Stimulated activated CD4-positive, alpha-beta T cell treated with anti-CD3 and anti-CD28 coated beads, Interleukin-4, amount 100 ng/mL, for 1 hour (primary cell): ENCODE measurements around the gene MYPOP.
"Not testable (repeated sequence)": the region's sequence is repeated elsewhere in the genome, so short reads cannot be mapped to it uniquely, and the experiment has no call there.

Experiments
- DNase-seq: peaks from one replicate; pipeline ENCODE4 v3.0.0-alpha.2; 2020

MYPOP gene

DNA sequence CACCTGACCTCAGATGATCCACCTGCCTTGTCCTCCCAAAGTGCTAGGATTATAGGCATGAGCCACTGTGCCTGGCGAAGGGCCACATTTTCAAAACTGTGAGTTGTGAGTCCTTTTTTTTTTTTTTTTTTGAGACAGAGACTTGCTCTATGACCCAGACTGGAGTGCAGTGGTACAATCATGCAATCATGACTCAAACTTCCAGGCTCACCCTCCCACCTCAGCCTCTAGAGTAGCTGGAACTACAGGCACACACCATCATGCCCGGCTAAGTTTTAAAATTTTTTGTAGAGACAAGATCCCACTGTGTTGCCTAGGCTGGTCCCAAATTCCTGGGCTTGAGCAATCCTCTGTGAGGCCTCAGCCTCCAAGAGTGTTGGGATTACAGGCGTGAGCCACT is 3.8 kb upstream of the MYPOP start:
- no peak for DNase-seq

DNA sequence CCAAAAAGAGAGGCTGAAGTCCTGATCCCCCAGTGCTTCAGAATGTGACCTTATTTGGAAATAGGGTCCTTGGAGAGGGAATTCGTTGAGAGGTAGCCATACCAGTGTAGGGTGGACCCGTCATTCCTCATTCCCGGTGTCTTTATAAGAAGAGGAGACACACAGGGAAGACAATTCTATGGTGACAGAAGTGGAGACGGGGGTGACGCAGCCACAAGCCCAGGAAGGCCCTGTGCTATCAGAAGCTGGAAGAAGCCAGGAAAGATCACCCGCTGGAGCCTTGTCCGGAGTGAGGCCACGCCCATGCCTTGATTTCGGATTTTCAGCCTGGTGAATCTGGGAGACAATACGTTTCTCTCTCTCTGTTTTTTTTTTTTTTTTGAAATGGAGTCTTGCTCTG is 2.6 kb upstream of the MYPOP start:
- DNase-seq, result no peak

DNA sequence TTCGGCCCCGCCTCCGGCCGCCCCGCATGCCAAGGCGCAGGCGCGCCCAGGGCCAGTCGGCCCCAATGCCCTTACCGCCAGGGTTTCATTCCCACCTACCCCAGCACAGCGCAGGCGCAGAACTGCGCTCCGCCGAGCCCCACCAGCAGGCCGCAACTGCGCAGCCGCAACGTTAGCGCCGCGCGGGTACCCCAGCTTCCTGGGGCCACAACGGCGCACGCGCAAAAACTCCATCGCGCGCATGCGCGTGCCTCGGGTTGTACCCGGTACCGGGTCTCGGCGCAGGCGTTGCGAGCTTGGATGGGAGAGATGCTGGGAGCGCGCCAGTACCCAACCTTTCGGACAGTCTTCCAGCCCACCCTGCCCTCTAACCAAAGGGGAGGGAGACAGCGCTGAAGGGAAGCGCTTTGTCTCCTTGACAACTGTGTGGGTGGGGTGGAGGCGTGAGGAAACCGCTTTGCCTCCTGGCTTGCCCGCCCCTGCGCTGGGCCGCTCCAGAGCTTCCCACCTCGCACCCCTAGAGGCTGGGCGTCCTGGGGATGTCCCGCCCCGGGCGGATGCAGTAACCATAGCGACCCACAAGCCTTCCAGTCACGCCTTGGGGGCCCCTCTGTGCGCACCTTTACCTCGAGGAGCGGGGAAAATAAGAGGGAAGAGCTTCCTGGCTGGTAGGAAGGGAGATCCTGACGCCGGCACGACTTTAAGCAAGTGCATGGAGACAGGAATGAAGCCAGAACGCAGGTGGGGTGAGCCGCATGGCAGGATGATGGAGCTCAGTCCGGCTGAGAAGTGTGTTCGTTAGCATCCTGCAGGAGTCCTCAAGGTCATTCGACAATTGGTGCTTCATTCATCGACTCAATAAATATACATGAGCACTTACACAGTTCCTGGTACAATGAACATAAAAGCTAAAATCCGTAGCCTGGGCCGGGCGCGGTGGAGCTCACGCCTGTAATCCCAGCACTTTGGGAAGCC is 525 bp upstream of the MYPOP start:
- DNase-seq, result peak; percentile 100

DNA sequence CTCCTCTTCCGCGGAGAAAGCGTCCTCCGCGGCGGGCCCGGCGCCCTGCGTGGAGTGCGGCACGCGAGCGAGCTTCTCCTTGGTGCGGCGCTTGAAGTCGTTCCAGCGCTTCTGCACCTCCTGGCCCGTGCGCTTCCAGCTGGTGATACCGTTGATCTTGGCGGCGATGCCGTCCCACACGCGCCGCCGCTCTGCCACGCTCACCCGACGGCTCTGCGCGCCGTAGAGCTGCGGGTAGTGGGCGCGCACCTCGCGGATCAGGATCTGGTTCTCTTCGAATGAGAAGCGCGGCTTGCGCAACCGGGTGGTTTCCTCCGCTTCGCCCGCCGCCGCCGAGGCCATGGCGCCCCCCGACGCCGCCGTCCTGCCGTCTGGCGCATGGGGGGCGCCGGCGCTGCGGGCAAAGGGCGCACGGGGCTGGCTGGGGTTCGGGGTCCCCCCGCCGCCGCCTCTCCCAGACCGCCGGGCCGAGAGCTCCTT is 941 bp downstream of the MYPOP start:
- peak; percentile 44 for DNase-seq

DNA sequence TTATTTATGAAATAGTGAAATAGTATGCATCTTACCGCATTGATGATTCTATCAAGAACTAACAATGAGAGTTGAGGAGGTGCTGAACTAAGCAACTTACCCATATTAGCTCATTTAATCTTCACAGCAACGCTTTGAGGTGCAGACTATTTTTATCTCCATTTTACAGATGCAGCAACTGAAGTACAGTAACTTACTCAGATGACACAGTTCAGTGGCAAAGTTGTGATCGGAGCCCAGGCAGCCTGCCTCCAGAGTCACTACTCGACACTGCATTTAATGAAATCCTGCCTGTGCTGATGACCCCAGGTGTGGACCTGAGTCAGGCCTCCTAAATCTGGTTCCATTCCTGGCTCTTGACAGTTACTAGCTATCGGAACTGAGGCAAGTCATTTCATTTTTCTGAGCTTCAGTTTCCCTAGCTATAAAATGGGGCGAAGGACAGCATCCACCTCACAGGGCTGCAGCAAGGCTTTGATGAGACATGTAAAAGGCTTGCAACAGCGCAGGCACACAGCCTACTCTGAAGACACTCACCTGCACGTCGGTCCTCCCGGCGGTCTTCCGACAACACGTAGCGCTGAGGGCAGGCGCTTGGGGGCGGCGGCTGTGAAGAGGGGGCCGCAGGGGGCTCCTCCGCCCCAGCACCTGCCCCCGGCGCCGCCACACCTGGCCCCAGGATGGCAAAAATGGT is 1.5 kb downstream of the MYPOP start:
- DNase-seq, result no peak

DNA sequence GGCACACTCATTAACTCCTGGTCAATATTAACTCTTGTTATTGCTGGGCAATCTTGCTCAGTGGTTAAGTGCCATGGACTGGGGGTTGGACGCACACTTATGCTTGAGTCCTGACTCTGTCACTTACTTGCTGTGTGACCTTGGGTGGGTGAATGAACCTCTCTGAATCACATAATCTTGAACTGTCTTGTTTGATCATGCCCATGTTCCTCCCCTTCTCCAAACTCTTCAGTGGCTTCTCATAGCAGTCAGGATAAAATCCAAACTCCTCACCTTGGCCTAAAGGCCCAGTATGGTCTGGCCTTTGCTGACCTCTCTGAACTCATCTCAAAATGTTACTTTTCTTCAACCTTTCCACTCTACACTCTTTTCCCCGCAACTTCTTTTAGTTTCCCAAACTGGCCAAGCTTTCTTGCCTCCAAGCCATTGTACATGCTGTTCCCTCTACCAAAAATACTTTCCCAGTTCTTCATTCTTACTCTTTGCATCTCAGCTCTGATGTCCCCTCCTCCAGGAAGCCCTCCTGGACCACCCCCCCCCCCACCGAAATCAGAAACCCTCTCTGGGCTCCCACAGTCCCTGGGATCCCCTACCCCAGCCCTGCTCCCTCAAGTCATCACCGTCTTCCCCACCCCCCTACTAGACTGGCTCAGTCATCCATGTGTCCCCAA is 2.4 kb downstream of the MYPOP start:
- DNase-seq, result no peak

DNA sequence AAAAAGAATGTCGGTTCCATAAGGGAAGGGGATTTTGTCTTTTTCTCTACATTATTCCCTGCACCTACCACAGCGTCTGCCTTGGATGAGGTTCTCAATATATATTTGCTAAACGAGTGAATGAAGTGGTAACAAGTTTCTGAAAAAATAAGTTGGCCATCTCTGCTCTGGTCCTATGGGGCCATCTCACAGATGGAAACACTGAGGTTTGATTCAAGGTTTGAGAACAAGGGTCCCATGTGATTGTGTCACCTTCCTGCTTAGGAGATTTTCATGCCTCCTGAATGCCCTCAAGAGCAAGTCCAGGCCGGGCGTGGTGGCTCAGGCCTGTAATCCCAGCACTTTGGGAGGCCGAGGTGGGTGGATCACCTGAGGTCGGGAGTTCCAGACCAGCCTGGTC is 3.2 kb downstream of the MYPOP start:
- DNase-seq, result no peak

DNA sequence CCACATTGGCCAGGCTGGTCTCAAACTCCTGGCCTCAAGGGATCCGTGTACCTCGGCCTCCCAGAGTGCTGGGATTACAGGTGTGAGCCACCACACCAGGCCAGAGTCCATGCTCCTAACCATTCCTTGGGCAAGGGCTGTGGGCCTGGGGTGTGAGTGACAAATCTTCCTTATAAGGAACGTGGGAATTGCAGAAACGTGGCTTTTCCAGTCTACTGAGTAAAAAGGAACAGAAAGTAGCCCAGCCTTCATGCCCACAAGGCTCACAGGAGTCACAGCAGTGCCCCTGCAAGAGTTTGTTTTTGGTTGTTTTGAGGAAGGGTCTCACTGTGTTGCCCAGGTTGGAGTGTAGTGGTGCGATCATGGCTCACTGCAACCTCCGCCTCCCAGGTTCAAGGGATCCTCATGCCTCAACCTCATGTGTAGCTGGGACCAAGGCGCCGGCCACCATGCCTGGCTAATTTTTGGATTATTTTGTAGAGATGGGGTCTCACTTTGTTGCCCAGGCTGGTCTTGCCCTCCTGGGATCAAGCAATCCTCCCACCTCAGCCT is 5.1 kb downstream of the MYPOP start:
- DNase-seq, result no peak

DNA sequence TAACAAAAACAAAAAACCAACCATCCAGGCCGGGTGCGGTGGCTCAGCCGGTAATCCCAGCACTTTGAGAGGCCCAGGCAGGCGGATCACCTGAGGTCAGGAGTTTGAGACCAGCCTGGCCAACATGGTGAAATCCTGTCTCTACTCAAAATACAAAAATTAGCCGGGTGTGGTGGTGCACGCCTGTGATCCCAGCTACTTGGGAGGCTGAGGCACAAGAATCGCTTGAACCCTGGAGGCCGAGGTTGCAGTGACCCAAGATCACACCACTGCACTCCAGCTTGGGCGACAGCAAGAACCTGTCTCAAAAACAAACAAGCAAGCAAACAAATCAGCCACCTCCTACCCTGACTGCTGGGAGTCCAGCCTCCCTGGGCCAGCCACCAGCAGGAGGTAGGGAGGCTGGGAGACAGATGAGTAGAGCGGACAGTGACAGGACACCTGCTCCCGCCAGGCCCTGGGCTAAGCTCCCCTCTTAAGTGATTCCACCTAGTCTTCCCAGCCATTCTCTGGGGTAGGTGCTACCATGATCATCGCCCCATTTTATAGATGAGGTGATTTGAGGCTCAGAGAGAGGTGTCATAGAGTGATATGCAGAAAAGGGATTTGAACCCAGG is 6.3 kb downstream of the MYPOP start:
- DNase-seq, result not testable (repeated sequence)

DNA sequence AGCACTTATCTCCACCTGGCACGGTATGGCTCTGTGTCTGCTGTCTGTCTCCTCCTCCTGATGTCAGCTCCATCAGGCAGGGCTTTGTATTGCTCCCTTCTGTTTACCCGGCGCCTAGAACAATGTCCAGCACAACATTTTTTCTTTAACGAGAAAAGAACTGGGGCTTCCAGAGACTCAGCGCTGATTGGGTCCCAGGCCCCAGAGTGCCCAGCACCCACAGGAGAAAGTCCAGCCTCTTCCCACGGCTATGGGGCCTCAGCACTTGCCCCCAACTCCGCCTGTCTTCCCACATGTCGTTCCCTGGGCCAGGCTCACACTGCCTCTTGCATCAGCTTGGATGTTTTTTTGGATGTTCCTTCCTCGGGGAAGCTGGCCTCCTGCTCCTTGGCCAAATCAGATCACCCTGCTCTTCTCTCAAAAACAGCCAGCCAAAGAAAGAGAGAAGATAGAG is 6.9 kb downstream of the MYPOP start:
- no peak for DNase-seq

DNA sequence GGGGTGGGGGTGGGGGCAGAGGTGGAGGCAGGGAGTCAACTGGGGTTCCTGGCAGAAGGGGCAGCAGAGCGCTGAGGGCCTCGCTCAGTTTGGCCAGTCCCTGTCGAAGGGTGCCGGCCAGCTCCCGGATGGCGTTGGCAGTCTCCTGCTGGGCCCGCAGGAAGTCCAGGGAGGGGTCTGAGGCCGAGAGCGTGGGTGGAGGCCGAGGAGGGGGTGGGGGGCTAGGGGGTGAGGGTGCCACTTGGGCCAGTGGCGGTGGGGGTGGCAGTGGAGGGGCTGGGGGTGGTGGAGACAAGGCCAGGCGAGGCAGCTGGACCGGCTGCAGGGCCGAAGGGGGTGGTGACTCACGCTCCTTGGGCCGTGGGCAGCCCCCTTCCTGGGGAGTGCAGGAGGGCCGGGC is 11.5 kb downstream of the MYPOP start:
- no peak for DNase-seq

DNA sequence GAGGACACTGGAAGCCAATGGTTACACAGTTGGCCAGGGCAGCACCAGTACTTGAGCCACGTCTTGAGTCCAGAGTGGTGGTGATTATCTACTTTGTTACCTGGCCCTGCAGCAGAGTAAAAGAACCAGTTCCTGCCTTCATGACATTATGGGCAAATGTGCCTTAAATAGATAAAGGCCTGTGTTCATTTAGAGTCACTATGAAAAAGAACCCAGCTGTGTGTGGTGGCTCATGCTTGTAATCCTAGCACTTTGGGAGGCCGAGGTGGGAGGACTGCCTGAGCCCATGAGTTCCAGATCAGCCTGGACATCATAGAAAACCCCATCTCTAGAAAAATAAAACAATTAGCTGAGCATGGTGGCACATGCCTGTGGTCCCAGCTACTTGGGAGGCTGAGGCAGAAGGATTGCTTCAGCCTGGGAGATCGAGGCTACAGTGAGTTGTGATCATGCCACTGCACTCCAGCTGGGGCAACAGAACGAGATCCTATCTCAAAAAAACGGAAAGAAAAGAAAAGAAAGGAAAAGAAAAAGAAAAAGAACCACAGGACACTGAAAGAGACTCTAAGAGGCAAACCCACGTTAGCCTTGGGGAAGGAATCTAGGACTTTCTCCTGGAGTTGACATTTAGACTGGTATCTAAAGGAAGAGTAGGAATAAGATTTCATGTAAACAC is 13.1 kb downstream of the MYPOP start:
- no peak for DNase-seq

DNA sequence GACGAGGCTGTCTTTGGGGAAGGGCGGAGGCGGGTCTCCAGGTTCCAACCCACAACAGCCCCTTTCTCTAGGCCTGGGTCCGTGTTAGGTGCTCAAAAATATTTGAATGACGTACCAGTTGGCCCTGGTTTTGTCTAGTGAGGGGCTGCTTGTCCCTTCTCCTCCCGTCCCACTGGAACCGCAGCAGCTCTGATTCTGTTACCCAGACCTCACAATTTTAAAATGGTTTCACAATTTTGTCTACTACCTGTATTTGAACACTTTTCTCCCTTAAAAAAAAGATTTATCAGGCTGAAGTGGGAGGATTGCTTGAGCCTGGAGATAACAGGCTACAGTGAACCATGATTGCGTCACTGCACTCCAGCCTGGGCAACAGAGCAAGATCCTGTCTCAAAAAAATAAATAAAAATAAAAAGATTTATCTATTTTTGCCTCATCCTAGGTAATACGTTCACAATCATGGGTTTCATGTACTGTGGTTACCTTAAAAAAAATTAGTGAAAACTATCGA is 15.2 kb downstream of the MYPOP start:
- DNase-seq, result no peak

DNA sequence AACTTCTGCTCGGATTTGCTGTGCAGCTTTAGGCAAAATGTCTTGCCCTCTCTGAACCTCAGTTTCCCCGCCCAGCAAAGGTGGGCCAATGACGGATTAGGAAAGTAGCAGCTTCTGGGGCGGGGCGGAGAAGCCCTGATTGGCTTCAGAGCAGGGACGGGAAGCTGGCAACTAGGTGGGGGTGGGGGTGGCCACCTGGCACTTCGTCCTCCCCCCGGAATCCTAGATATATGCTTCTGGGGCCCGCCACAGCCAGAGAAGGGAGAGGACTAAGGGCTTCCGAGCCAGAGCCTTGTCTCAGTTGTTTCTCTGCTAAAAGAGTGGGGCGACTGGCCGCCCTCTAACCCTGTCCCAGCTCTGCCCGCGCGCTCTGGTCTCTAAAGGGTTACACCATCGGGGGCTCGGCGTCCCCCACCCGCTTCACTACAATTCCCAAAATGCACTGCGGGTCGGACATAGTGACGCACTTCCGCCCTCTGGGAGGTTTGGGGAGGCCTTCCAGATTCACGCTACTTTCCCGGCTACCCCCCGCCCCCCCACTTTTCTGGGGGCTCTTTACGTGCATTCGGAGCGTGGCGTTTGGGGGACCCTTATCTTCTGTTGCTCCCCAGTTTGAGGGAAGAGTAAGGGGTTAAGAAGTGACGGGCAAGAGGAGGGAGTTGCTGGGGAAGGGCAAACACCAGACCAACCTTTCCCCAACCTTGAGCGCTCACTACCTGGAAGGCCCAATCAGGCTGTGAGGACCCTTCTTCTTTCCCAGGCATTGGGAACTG is 15.8 kb downstream of the MYPOP start:
- DNase-seq, result peak; percentile 85

DNA sequence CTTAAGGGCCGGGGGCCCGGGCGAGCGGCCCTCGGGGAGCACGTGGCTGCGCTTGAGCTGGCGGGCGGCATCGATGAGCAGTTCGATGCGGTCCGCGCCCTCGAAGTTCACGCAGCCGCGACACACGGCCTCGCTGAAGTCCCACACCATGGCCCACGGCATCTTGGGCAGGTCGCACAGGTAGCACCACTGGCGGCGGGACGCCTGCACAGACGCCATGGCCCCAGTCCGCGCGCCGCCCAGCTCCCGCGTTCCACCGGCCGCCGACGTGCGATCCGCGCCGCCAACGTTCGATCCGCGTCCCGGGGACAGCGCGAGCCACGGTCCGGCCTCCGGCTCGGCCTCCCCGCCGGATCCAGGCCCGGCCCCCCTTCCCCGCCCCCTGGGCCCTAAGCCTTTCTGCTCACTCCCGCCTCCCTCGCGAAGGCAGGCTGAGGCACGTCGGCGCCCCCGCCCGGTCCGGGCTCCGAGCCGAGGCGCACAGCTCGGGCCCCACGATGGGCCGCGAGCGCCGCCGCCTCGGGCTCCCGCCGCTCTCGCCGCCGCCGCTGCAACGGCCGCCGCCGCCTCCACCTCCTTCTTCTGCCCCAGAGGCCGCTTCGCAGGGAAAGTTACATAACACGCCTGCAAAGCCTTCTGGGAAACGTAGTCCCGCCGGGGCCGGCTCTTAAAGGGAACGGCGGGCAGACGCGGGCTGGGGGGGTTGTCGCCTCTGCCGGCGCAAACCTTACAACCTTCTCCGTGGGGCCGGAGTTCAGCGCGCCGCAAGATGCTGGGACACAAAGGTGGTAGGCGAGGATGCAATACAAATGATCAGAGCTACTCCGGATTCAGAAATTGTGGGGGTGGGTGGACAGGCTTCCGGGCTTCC is 16.6 kb downstream of the MYPOP start, which contains the start of gene IRF2BP1:
Gene IRF2BP1, minus strand, starts transcription at position 586 of the 871 bp plus-strand sequence. Its CDS starts 367 bp downstream, at position 219.
- DNase-seq, result peak; percentile 86

DNA sequence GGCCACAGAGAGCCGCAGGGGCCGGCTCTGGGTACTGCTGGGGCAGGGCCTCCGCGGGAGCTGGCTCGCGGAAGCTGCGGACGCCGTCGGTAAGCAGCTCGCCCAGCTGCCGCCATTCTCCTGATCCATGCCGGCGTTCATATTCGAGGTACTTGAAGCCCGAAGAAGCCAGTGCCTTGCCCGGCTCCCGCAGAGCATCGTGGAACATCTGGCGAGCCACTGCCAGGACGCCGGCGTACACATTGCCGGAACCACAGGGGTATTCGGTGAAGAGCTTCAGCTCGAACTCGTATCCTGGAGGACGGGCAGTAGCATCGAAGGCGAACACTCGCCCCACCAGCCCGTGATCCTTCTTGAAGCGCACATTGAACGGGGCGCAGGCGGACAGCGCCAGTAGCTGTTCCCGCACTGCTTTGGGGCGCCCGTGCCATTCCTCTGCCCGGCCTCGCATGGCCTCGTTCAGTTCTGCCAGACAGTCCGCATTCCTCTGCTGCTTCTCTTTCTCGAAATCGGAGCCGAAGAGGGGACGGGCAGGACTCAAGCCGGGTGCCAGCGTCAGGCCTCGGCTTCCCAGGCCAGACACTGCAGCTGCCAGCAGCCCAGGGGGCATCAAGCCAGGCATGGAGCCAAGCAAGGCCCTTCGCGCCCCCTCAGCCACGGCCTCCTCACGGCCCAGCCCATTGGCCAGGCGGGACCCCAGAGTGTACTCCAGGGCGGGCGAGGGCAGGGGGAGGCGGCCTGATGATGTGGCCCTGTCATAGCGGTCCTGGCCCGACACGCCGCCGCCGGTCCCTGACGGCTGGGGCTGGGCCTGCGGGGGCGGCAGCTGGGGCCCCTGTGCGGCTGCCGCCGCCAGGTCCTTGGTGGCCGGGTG is 17.5 kb downstream of the MYPOP start:
- DNase-seq, result peak; percentile 20

DNA sequence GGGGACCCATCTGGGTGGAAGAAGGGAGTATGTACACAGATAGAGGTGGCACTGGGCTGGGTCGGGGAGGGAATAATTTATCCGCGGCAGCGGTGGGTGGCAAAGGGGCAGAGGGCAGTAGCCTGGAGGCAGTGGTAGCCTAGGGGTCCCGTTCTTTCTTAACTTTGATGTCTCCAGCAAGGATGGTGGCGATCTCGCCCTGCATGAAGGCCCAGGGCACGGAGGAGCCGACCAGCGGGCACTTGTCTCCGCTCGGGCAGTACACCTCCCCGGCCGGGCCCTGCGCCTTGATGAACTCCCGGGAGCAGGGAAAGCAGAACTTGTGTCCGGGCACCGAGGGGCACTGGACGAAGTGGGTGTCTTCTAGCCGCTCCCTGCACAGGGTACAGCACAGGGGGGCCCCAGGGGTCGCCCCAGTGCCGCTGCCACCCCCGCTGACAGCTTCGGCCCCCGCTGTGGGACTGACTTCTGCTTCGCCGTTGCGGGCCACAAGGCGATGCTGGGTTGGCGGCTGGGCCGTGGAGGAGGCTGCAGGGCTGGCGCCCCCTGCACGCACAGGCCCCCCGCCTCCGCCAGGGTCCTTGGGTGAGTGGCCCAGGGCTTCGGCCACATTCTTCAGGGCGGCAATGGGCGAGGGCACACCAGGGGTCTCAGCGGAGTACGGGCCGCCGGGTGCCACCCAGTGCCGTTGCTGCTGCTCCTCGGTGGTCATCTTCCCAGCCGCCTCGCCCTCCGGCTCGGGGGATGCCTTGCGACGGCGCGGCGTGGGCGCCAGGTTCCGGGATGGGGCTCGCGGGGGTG is 18.3 kb downstream of the MYPOP start:
- DNase-seq, result no peak

DNA sequence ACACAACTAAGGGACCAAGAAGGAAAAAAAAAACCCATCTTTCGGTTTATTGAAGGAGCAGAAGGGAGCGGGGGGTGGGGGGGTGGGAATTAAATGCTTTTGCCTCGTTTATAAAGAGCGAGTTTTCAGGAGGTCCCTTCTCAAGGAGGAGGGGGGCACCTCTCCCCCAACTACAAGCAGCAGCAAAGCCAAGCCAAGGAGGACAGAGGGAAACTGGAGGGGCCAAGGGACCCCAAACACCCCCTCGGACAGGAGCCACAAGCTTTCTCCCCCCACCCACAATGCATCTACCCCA is 18.9 kb downstream of the MYPOP start:
- DNase-seq, result no peak
